ENCODE data around the gene SLC9A7. TPM values are rescaled to one million over a fixed set of nuclear protein-coding genes. Genes with fewer than 3 reads are reported as not detected.
"Not testable (repeated sequence)": the region's sequence is repeated elsewhere in the genome, so short reads cannot be mapped to it uniquely, and the experiment has no call there.

The SLC9A7 gene
- total and polyA plus RNA-seq, 2 donors (not counting 3 experiments of a cell fraction or from before 2014, with no cell fraction given): 4.6 to 7.5 TPM

DNA sequence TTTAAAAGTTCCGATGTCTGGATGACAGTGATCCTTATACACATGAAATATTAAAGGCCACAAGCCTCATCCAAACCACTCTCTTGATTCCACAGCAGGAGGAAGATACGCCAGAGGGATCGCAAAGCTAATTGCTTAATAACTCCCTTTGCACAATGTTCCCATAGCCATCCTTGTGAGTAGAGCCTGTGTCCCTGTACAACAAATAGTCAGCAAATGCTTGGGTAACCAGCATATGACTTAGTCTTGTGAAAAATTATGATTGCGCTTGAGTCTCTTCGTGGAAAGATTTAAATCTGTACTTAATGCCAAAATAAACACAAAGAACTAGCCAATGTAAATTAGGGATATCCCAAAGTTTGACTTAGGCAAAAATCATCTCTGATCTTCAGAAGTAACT, 31.5 kb downstream of the SLC9A7 start:
- Histone ChIP-seq H3K27ac (ENCODE audit: insufficient read depth, low read depth, low read length) (no peak overlapping the region), H2AFZ (ENCODE audit: low read depth, low read length) (no peak overlapping the region), H3K4me1 (ENCODE audit: control insufficient read depth, extremely low read depth, insufficient read depth, low read length) (no peaks in the 10 kb centered on the region), H3K36me3 (ENCODE audit: control insufficient read depth in 2 of 2, extremely low read depth in 1 of 2, insufficient read depth in 2 of 2, low read length in 2 of 2) (no peaks in the 10 kb centered on the region), H3K4me3 (replicated peaks in 1 of 3; ENCODE audit: insufficient read depth in 1 of 3, low read depth in 1 of 3, low read length in 3 of 3) (no peak overlapping the region), H3K9me1 (replicated peaks; ENCODE audit: control insufficient read depth, extremely low read depth, insufficient read depth, low read length) (no peaks in the 10 kb centered on the region), H3K27me3 (ENCODE audit: control insufficient read depth in 2 of 2, insufficient read depth in 2 of 2, low read length in 2 of 2) (no peaks in the 10 kb centered on the region), H4K20me1 (replicated peaks; ENCODE audit: control insufficient read depth, extremely low read depth, insufficient read depth, low read length) (no peaks in the 10 kb centered on the region), H3K9ac (replicated peaks; ENCODE audit: extremely low read depth, insufficient read depth, low read length) (no peak overlapping the region), H3K79me2 (ENCODE audit: control insufficient read depth, insufficient read depth, low read length) (no peaks in the 10 kb centered on the region), H3K4me2 (ENCODE audit: insufficient read depth, low read length) (no peak overlapping the region), H3K9me3 (replicated peaks; ENCODE audit: control insufficient read depth, insufficient read depth, low read length) (no peaks in the 10 kb centered on the region)
- intact Hi-C loops (cut with micrococcal nuclease): no loop called here
- dilution Hi-C loops (cut with MboI; ENCODE audit: extremely low pct_ligation_motif_present, low sequenced_read_pairs): no loop called here
- ChIA-PET CTCF (no interaction called here), POLR2A (no interaction called here)
- no peak for TF ChIP-seq FOS (IDR thresholded peaks at IDR 0.05; ENCODE audit: borderline replicate concordance, insufficient read depth, low read length)
- no peak for TF ChIP-seq MYC (IDR thresholded peaks at IDR 0.05; ENCODE audit: low read depth, low read length)
- no TSS peak for BruUV-seq (replicated peaks)
- no peak for DNase-seq (ENCODE audit: low read depth, low spot score)
- FAIRE-seq: no peak

GRCh38 chrX:46723569-46723927, 35.4 kb downstream of the SLC9A7 start:
- CTCF ChIA-PET; H3K79me2 ChIP-seq (ENCODE audit: control insufficient read depth, insufficient read depth, low read length); H3K9ac ChIP-seq (replicated peaks; ENCODE audit: extremely low read depth, insufficient read depth, low read length); BruUV-seq (replicated peaks); H3K27me3 ChIP-seq (ENCODE audit: control insufficient read depth in 2 of 2, insufficient read depth in 2 of 2, low read length in 2 of 2); DNase-seq (ENCODE audit: low read depth, low spot score); FAIRE-seq; POLR2A ChIA-PET; H3K4me2 ChIP-seq (ENCODE audit: insufficient read depth, low read length); H3K4me3 ChIP-seq (replicated peaks in 1 of 3; ENCODE audit: insufficient read depth in 1 of 3, low read depth in 1 of 3, low read length in 3 of 3); H3K9me3 ChIP-seq (replicated peaks; ENCODE audit: control insufficient read depth, insufficient read depth, low read length); H4K20me1 ChIP-seq (replicated peaks; ENCODE audit: control insufficient read depth, extremely low read depth, insufficient read depth, low read length); H3K27ac ChIP-seq (ENCODE audit: insufficient read depth, low read depth, low read length); H3K36me3 ChIP-seq (ENCODE audit: control insufficient read depth in 2 of 2, extremely low read depth in 1 of 2, insufficient read depth in 2 of 2, low read length in 2 of 2); H3K4me1 ChIP-seq (ENCODE audit: control insufficient read depth, extremely low read depth, insufficient read depth, low read length); H3K9me1 ChIP-seq (replicated peaks; ENCODE audit: control insufficient read depth, extremely low read depth, insufficient read depth, low read length); H2AFZ ChIP-seq (ENCODE audit: low read depth, low read length); dilution Hi-C loops (cut with MboI; ENCODE audit: extremely low pct_ligation_motif_present, low sequenced_read_pairs): not testable (repeated sequence)
- intact Hi-C loops (cut with micrococcal nuclease): loop anchor here (1.0 kb wide), 1 partner anchor 26 kb away; no protein-coding TSS in a partner anchor
